GM18951 (cell line): ENCODE data around the gene IL18BP.

Experiments
- POLR2A ChIP-seq: IDR thresholded peaks from 4 replicates; pipeline ENCODE4 v1.6.1; 2011; ENCODE audit warnings: mild to moderate bottlenecking; ENCODE audit not compliant: insufficient read length, insufficient read depth; ENCODE audit errors: extremely low read depth
- in situ Hi-C: fragments of 300-500 bp; cut with MboI; formaldehyde crosslinking; loops from one replicate; pipeline ENCODE4 v1.12.0; 2022; ENCODE audit warnings: low sequenced_read_pairs, mixed read lengths, inconsistent platforms; ENCODE audit not compliant: unreplicated experiment

Gene IL18BP

GRCh38 chr11:72012897-72013721 is 14.4 kb downstream of the IL18BP start:
- TF ChIP-seq POLR2A = no peak
- in situ Hi-C loops = no loop called here

- TF ChIP-seq POLR2A = no peak
- in situ Hi-C loops = no loop called here
These were observed 15.3 kb downstream of the IL18BP start for GRCh38 chr11:72013765-72014711.

GRCh38 chr11:72014761-72015320 is 16.1 kb downstream of the IL18BP start:
- no peak for TF ChIP-seq POLR2A
- in situ Hi-C loops = no loop called here

- no peak for TF ChIP-seq POLR2A
- in situ Hi-C loops = no loop called here
These were observed 16.9 kb downstream of the IL18BP start for GRCh38 chr11:72015511-72016061.

- TF ChIP-seq POLR2A = no peak
- in situ Hi-C loops = no loop called here
These were observed 19.5 kb downstream of the IL18BP start for GRCh38 chr11:72018171-72018570.

- no peak for TF ChIP-seq POLR2A
- in situ Hi-C loops = no loop called here
These were observed 24.6 kb downstream of the IL18BP start for GRCh38 chr11:72023335-72023734.

GRCh38 chr11:72024069-72024754 is 25.5 kb downstream of the IL18BP start:
- no peak for TF ChIP-seq POLR2A
- in situ Hi-C loops = no loop called here

GRCh38 chr11:72026090-72026489 is 27.4 kb downstream of the IL18BP start:
- in situ Hi-C loops = no loop called here
- no peak for TF ChIP-seq POLR2A

- in situ Hi-C loops = no loop called here
- TF ChIP-seq POLR2A = no peak
These were observed 31.9 kb downstream of the IL18BP start for GRCh38 chr11:72030472-72031045.

- in situ Hi-C loops = no loop called here
- no peak for TF ChIP-seq POLR2A
These were observed 38.0 kb downstream of the IL18BP start for GRCh38 chr11:72036687-72037086.

GRCh38 chr11:72037554-72038311 is 39.0 kb downstream of the IL18BP start:
- TF ChIP-seq POLR2A = no peak
- in situ Hi-C loops = no loop called here

GRCh38 chr11:72038491-72038890 is 39.8 kb downstream of the IL18BP start:
- no peak for TF ChIP-seq POLR2A
- in situ Hi-C loops = no loop called here
